Measurements from ENCODE around the gene SLC25A26. TPM values are rescaled to one million over a fixed set of nuclear protein-coding genes. Genes with fewer than 3 reads are reported as not detected.

The SLC25A26 gene
- total RNA-seq, 3 donors from 2014 or later = 19.3 to 31.4 (median 31.1) TPM

DNA sequence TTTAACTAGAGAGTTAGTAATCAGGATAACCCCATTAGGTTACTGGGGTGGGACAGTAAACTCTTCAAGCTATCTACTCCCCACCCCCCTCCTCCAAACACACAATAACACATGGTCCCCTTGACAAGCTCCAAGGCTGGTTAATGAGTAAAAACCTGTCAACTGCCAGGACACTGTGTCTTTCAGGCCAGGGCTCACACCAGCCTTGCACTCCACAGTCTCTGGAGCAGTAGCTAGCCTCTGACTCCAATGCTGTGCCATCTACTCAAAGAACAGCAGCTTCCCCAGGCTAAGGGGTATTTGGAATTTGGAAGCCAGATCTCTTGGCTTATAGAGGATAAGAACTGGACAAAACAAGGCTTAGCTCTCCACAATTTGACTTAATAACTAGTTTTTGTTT lies 164.3 kb downstream of the SLC25A26 start:
- Mint-ChIP-seq H3K4me3 (no peak overlapping the region), H3K36me3 (ENCODE audit: insufficient read depth) (peaks cover 63% of the 10 kb centered on the region), H3K4me1 (ENCODE audit: low read depth) (peaks cover 33% of the 10 kb centered on the region), H3K9me3 (peaks cover 6% of the 10 kb centered on the region), H3K27me3 (ENCODE audit: low read depth) (no peaks in the 10 kb centered on the region)
- DNase-seq (no peak), ATAC-seq (no peak)

DNA sequence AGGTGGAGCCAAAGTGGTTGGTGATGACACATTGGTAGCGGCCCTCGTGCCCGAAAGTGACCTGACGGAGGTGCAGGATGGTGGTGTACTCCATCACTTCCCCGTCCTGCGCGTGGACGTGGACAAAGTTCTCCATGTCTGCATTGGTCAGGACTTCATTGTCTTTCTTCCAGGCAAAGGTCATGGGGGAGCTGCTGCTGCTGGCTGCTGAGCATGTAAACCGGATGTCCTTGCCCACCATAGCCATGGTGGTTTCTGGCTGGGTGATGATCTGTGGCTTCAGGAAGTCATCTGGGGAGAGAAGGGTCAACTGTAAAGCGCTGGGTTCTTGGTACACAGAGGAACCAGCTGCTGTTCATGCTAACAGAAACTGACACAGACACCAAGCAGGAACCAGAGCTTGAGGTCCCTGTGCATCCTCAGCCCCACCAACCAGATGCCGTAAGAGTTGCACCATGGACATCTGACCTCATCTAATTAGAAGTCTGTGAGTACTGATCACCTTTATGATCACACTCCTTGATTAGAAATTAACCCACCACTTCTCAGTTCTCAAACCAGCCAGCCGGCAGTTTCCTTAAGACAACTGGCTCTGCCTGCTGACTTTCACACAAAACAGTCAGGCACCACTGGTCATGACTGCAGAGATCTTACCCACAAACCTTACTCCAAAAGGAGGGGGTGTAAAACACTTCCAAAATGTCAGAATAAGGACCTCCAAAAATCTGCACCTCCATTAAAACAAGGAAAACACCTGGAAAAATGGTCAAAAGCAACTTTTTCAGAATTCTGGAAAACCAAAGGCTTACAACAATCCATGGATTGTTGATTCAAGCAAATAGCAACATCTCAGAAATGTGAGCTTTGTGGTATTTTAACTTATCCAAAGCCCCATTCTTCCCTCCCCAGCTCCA lies 165.5 kb downstream of the SLC25A26 start:
- Mint-ChIP-seq H3K4me1 (ENCODE audit: low read depth) (peaks cover 45% of the 10 kb centered on the region), H3K36me3 (ENCODE audit: insufficient read depth) (peaks cover 60% of the 10 kb centered on the region), H3K27me3 (ENCODE audit: low read depth) (no peaks in the 10 kb centered on the region), H3K4me3 (no peak overlapping the region), H3K9me3 (peaks cover 6% of the 10 kb centered on the region)
- DNase-seq (no peak), ATAC-seq (no peak)

DNA sequence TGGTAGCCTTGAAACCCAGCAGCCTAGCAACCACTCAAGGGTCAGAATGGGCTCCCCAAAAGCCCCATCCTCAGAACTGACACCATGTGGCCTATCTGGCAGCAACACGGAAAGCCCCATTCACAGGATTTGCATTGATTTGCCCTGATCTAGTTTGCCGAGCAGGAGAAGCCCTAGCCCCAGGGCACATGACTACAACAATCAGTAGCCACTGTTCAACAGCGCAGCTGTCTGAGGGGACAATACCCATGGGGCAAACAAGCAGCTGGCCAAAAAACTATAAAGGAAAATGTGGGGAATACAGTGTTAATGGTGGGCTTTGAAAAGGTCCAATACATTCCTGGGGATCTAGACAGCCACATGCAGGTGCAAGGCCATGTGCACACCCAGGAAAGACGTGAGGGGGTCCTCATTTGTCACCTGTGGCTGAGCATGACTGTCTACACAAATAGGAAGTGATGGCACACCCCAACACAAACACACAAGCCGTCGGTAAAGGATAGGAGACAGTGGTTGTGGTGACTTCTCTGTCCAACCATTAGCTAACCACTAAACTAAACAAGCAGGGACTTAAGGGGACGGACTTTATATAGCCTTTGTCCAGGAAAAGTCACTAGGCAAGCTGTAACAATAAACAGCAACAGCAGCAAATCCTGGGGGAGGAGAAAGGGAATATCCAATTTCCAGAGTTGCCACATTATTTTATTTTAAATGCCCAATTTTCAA lies 166.3 kb downstream of the SLC25A26 start:
- H3K4me3 Mint-ChIP-seq = no peak overlapping the region
- peaks cover 51% of the 10 kb centered on the region for H3K4me1 Mint-ChIP-seq (ENCODE audit: low read depth)
- peaks cover 6% of the 10 kb centered on the region for H3K9me3 Mint-ChIP-seq
- ATAC-seq (no peak), DNase-seq (no peak)
- H3K36me3 Mint-ChIP-seq (ENCODE audit: insufficient read depth) = peaks cover 60% of the 10 kb centered on the region
- no peaks in the 10 kb centered on the region for H3K27me3 Mint-ChIP-seq (ENCODE audit: low read depth)

DNA sequence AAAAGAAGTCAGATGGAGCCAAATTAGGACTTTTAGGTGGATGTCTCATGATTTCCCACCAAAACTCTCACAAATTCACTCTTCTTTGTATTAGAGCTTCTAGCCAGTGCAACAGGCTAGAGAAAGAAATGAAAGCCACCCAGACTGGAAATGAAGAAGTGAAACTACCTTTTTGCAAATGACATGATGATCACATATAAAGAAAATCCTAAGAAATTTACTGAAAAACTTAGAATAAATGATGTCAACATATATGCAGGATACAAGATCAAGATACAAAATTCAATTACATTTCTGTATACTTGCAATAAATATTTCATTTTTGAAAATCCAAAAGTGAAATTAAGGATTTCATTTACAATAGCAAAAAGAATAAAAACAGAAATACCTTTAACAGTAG lies 169.2 kb downstream of the SLC25A26 start:
- H3K4me3 Mint-ChIP-seq = no peak overlapping the region
- H3K9me3 Mint-ChIP-seq = peaks cover 6% of the 10 kb centered on the region
- H3K4me1 Mint-ChIP-seq (ENCODE audit: low read depth) = peaks cover 80% of the 10 kb centered on the region
- H3K36me3 Mint-ChIP-seq (ENCODE audit: insufficient read depth) = peaks cover 61% of the 10 kb centered on the region
- DNase-seq (no peak), ATAC-seq (no peak)
- H3K27me3 Mint-ChIP-seq (ENCODE audit: low read depth) = no peaks in the 10 kb centered on the region

DNA sequence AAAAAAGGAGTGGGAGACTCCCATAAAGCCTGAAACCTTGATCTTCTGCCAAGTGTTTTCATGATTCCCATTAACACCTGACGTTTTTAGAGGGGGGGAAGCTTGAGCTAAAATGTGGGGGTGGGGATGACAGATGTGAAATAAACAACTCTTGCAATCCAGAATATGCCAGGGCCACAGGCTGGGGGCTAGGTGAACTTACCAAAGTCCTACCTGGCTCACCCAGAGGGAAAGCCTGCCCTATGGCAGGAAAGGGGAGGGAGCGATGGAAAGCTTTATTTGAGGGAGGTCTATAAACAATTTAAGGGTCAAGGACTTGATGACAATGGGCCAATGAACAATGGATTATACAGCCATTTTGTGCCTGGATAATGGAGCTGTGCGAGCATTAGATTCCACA lies 171.7 kb downstream of the SLC25A26 start:
- Mint-ChIP-seq H3K9me3 (peaks cover 6% of the 10 kb centered on the region), H3K4me3 (peak overlapping the region; percentile 77), H3K27me3 (ENCODE audit: low read depth) (no peaks in the 10 kb centered on the region), H3K4me1 (ENCODE audit: low read depth) (peaks cover 68% of the 10 kb centered on the region), H3K36me3 (ENCODE audit: insufficient read depth) (peaks cover 44% of the 10 kb centered on the region)
- no peak for DNase-seq
- ATAC-seq = no peak

DNA sequence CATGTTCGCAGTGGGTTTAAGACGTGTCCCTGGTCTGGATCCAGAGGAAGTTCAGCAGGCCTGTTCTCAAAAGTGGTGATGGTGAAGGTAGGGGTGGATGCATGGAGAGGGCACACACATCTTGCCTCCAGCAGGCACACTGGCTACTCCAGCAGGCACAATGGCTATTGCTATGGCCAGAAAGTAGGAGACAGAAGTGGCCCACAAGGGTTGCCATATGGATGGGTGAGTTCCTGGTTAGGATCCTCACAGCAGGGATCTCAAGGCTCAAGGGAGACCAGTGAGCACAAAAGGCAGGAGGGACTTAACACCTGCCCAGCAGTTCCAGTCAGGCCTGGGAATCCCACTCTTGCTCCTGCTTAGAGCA lies 172.1 kb downstream of the SLC25A26 start:
- ATAC-seq = no peak
- DNase-seq = no peak
- peaks cover 68% of the 10 kb centered on the region for H3K4me1 Mint-ChIP-seq (ENCODE audit: low read depth)
- no peaks in the 10 kb centered on the region for H3K27me3 Mint-ChIP-seq (ENCODE audit: low read depth)
- peaks cover 6% of the 10 kb centered on the region for H3K9me3 Mint-ChIP-seq
- H3K36me3 Mint-ChIP-seq (ENCODE audit: insufficient read depth) = peaks cover 48% of the 10 kb centered on the region
- H3K4me3 Mint-ChIP-seq = peak overlapping the region; percentile 77

DNA sequence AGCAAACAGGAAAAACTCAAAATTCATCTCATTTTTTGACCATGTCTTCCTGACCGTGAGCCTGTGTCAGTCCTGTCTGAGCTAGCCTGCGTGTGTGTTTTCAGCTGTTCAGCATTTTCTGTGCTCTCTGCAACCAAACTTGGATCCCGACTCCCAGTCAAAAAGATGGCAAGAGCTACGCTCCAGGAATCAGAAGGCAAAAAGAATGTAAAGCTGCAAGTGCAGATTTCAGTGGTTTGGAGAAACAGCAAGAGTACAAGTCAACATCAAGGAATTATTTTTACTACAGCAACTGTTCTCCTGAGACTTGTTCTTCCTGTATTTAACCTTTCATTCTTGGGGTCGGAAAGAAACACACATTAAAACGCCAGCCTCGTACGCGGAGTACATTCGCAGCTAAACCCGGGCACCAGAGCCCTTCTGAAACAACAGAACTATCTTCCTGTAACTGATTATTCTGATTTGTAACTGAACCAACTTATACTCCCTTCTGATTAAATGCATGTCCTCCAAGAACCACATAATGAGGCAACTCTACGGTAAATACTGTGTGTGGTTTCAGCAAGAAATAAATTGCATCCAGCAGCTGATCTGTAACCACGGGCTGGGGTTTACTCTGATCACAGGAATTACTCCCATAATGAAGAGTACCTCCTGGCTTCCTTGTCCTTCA lies 172.7 kb downstream of the SLC25A26 start:
- Mint-ChIP-seq H3K27me3 (ENCODE audit: low read depth) (no peaks in the 10 kb centered on the region), H3K36me3 (ENCODE audit: insufficient read depth) (peaks cover 48% of the 10 kb centered on the region), H3K4me1 (ENCODE audit: low read depth) (peaks cover 63% of the 10 kb centered on the region), H3K9me3 (peaks cover 2% of the 10 kb centered on the region), H3K4me3 (peak overlapping the region; percentile 77)
- ATAC-seq = peak; percentile 29 to 34
- DNase-seq = no peak

DNA sequence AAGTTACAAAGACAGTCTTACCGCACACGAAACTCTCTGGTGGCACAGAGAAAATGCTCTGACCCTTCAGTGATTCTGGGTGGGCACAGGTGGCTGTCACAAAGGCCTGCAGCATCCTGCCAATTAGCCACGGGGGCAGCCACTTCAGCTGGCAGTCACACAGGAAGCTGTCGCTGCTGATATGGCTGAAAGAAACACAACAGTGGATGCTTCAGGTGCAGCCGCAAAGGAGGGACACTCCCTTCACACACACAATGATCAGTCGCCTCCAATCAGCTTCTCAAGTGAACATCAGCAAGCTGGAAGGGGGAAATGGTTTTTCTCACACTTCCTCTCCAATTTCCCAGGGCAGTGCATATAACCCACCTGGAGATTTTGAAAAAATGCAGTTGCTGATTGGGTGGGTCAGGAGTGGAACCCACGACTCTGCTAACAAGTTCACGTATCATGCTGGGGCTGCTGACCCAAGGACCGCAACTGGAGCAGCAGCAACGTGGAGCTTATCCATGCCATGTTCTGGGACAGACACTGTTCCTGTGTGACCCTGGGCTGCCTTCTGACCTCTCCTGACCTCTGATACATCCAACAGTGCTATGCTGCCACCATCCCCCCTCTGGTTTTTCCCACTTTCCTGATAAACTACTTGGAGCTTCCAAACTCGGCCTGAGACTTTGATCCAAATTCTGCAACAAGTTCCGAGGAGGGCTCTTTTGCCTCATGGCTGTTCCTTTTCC lies 173.4 kb downstream of the SLC25A26 start:
- Mint-ChIP-seq H3K4me3 (peak overlapping the region; percentile 77), H3K9me3 (no peaks in the 10 kb centered on the region), H3K27me3 (ENCODE audit: low read depth) (no peaks in the 10 kb centered on the region), H3K36me3 (ENCODE audit: insufficient read depth) (peaks cover 42% of the 10 kb centered on the region), H3K4me1 (ENCODE audit: low read depth) (peaks cover 58% of the 10 kb centered on the region)
- ATAC-seq (peak; percentile 76 to 83), DNase-seq (peak; percentile 26)

DNA sequence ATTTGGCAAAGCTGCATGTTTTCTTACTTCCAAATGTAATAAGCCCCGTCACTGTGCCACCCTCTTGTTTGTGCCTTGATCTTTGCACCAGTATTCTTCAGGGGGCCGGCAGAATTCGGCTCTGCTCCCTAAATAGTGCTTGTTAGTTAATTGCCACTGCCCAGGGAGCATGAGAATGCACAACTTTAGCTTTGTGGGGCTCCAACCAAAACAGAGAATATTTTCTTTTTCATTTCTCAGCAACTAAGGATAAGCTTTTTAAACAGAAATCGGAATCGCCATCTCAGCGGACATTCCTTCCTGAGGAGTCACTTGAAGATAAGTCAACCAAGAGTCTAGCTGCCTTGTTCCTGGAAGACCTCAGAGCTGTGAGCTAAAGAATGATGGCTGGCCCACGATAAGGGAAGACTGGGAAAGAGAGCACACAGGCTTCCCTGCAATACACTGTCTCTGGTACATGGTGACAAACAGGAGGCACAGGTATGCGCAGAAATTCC lies 174.0 kb downstream of the SLC25A26 start:
- no peak for ATAC-seq
- Mint-ChIP-seq H3K4me3 (peak overlapping the region; percentile 77), H3K27me3 (ENCODE audit: low read depth) (no peaks in the 10 kb centered on the region), H3K9me3 (no peaks in the 10 kb centered on the region), H3K4me1 (ENCODE audit: low read depth) (peaks cover 52% of the 10 kb centered on the region), H3K36me3 (ENCODE audit: insufficient read depth) (peaks cover 38% of the 10 kb centered on the region)
- no peak for DNase-seq

DNA sequence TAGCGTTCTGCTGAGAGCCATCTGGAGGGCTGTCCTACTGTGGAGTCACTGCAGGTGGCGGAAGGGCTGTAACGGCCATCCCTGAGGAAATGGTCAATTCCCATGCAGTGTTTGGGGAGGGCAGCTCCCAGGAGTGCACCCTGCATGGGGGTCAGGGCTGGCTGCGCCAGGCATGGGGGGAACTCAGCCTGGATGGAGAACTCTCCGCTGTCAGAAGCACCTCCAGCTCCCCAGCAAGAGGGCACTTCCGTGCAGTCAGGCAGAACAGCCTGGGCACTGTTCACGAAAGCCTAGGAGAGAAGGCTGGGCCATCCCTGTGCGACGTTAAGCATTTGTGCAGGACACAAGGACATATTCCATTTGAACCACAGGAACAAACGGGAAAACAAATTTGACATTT lies 174.8 kb downstream of the SLC25A26 start:
- Mint-ChIP-seq H3K4me3 (no peak overlapping the region), H3K36me3 (ENCODE audit: insufficient read depth) (peaks cover 38% of the 10 kb centered on the region)

DNA sequence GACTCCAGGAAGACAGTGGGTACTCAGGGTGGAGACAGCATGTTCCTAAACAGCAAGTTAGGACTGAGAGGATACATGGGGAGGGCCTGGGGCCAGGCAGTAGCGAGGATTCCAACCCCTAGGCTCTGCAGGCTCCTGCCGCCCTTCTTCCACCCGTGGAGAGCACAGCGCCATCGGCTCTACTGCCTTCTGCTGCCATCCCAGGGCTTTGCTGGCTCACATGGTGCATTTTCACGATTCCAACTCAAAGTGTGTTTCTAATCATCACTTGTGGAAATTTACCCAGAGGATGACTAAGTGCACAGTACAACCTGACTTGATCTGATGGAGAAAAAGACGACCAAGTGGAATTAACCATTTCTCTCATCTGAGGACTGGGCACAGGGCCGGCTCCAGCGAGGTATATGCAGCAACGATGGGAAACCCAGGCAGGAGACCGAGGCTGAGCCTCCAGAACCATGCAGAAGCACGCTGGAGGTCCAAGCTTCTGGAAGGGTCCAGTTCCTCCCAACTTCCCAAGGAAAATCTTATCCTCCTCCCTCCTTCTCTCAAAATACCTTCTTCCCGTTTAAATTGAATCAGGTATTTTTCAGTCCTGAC lies 175.5 kb downstream of the SLC25A26 start:
- no peaks in the 10 kb centered on the region for H3K27me3 Mint-ChIP-seq (ENCODE audit: low read depth)
- peaks cover 38% of the 10 kb centered on the region for H3K4me1 Mint-ChIP-seq (ENCODE audit: low read depth)
- ATAC-seq (no peak), DNase-seq (no peak)
- H3K4me3 Mint-ChIP-seq = no peak overlapping the region
- peaks cover 38% of the 10 kb centered on the region for H3K36me3 Mint-ChIP-seq (ENCODE audit: insufficient read depth)
- H3K9me3 Mint-ChIP-seq = no peaks in the 10 kb centered on the region

More for the DNA sequence above, 174.8 kb downstream of the SLC25A26 start:
- Mint-ChIP-seq H3K27me3 (ENCODE audit: low read depth) (no peaks in the 10 kb centered on the region), H3K9me3 (no peaks in the 10 kb centered on the region), H3K4me1 (ENCODE audit: low read depth) (peaks cover 44% of the 10 kb centered on the region)
- DNase-seq (no peak), ATAC-seq (no peak)

DNA sequence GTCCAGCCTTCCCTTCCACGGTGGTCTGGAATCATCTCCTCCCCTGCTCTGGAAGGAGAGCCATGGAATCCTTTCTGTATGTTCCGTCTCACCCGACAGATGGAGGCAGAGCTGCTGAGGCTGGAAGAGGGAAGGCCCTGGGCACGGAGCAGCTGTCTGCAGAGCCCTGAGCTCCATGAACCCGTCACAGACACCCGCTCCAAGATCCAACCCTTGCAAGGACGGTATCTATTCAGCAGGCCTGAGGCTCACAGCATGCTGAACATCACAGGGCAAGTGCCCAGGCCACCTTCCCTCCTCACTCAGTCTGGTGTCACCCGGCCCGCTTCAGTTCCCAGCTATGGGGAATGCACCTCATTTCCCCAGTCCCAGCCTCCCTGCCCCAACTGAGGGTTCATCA lies 176.1 kb downstream of the SLC25A26 start:
- H3K36me3 Mint-ChIP-seq (ENCODE audit: insufficient read depth) = peaks cover 36% of the 10 kb centered on the region
- peaks cover 34% of the 10 kb centered on the region for H3K4me1 Mint-ChIP-seq (ENCODE audit: low read depth)
- no peak for ATAC-seq
- H3K9me3 Mint-ChIP-seq = no peaks in the 10 kb centered on the region
- DNase-seq = no peak
- H3K27me3 Mint-ChIP-seq (ENCODE audit: low read depth) = no peaks in the 10 kb centered on the region
- no peak overlapping the region for H3K4me3 Mint-ChIP-seq

DNA sequence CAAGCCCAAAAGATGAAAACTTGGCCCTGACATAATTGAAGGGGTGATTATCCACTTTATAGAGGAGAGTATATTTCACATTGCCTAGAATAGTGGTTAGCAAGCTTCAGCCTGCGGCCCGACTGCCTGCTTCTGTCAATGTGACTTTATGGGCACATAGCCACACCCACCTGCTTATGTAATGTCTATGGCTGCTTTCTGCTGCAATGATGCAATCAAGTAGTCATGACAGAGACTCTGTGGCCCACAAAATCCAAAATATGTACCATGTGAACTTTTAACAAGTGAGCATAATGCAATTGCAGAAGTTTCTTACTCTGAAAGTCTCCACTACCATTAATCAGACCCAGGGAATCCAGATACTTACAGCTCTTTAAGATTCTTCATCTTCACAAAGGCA lies 176.9 kb downstream of the SLC25A26 start:
- H3K4me3 Mint-ChIP-seq = no peak overlapping the region
- no peaks in the 10 kb centered on the region for H3K9me3 Mint-ChIP-seq
- H3K4me1 Mint-ChIP-seq (ENCODE audit: low read depth) = peaks cover 25% of the 10 kb centered on the region
- no peaks in the 10 kb centered on the region for H3K27me3 Mint-ChIP-seq (ENCODE audit: low read depth)
- DNase-seq (no peak), ATAC-seq (no peak)
- peaks cover 27% of the 10 kb centered on the region for H3K36me3 Mint-ChIP-seq (ENCODE audit: insufficient read depth)
